Measurements from ENCODE around the gene MAN1C1.

DNA sequence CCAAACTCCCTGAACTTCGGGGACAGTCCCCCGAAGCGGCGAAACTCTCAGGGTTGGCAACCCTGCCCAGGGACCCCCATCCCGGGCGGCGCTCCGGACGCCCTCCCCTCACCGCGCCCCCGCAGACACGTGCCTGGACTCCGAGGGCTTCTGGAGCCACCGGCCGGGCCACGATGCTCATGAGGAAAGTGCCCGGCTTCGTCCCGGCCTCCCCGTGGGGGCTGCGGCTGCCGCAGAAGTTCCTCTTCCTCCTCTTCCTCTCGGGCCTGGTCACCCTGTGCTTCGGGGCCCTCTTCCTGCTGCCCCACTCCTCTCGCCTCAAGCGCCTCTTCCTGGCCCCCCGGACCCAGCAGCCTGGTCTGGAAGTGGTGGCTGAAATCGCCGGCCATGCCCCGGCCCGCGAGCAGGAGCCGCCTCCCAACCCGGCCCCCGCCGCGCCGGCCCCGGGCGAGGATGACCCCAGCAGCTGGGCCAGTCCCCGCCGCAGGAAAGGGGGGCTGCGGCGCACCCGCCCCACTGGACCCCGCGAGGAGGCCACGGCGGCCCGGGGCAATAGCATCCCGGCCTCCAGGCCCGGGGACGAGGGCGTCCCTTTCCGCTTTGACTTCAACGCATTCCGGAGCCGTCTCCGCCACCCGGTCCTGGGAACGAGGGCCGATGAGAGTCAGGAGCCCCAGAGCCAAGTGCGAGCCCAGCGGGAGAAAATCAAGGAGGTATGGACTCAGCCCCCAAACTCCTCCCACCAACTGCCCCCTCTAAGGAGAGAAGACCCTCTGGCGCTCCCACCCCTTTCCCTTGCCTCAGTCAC lies 1.2 kb downstream of the MAN1C1 start:
- TF ChIP-seq, protein P1, sequence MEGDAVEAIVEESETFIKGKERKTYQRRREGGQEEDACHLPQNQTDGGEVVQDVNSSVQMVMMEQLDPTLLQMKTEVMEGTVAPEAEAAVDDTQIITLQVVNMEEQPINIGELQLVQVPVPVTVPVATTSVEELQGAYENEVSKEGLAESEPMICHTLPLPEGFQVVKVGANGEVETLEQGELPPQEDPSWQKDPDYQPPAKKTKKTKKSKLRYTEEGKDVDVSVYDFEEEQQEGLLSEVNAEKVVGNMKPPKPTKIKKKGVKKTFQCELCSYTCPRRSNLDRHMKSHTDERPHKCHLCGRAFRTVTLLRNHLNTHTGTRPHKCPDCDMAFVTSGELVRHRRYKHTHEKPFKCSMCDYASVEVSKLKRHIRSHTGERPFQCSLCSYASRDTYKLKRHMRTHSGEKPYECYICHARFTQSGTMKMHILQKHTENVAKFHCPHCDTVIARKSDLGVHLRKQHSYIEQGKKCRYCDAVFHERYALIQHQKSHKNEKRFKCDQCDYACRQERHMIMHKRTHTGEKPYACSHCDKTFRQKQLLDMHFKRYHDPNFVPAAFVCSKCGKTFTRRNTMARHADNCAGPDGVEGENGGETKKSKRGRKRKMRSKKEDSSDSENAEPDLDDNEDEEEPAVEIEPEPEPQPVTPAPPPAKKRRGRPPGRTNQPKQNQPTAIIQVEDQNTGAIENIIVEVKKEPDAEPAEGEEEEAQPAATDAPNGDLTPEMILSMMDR (IDR thresholded peaks at IDR 0.05) = no peak
- TF ChIP-seq POLR2AphosphoS5 (IDR thresholded peaks at IDR 0.05) = no peak

All from sigmoid colon (tissue), 4 donors.